HepG2 (cell line): Measurements from ENCODE around the gene STX1B. TPM values are rescaled to one million over a fixed set of nuclear protein-coding genes. Genes with fewer than 3 reads are reported as not detected.
A peak's percentile ranks its signal among the peaks of the same experiment; 100 is the strongest.

ENCODE experiments used
- ARID3A ChIP-seq: IDR thresholded peaks from 2 replicates; pipeline ENCODE4 v1.6.1; 2012; ENCODE audit warnings: low read depth, low read length, improper control_type of control experiment
- ARNT ChIP-seq: fragments of 450-650 bp; IDR thresholded peaks from 2 replicates; pipeline ENCODE4 v1.6.1; 2017
- EHMT2 ChIP-seq: fragments of 200-600 bp; sonication (generic); IDR thresholded peaks from 2 replicates; pipeline ENCODE4 v1.7.0; 2017; ENCODE audit warnings: antibody characterized with exemption, low read depth, low read length, borderline replicate concordance
- HMGA1 ChIP-seq: sonication (generic); formaldehyde crosslinking; conservative IDR thresholded peaks from 2 replicates; pipeline ENCODE4 v1.4.0; 2020; ENCODE audit warnings: missing genetic modification reagents
- JUNB ChIP-seq: sonication (generic); formaldehyde crosslinking; IDR thresholded peaks from 2 replicates; pipeline ENCODE4 v1.8.0; 2022; ENCODE audit warnings: missing genetic modification reagents, mild to moderate bottlenecking, borderline replicate concordance
- MATR3 ChIP-seq: sonication (generic); formaldehyde crosslinking; IDR thresholded peaks from 2 replicates; pipeline ENCODE4 v1.4.0; 2020; ENCODE audit warnings: missing genetic modification reagents
- PHF21A ChIP-seq: sonication (generic); formaldehyde crosslinking; IDR thresholded peaks from 2 replicates; pipeline ENCODE4 v1.5.0; 2020; ENCODE audit warnings: mild to moderate bottlenecking, missing genetic modification reagents
- PTBP1 ChIP-seq: fragments of 200-400 bp; formaldehyde crosslinking; IDR thresholded peaks from 2 replicates; pipeline ENCODE4 v1.6.1; 2018; ENCODE audit warnings: low read length, low read depth; ENCODE audit not compliant: poor library complexity, severe bottlenecking
- REST ChIP-seq, 2 experiments: IDR thresholded peaks; 2 replicates each; pipeline ENCODE4 v1.6.1; 2011 to 2012; ENCODE audit warnings: low read length in 2 of 2, borderline replicate concordance in 1 of 2, low read depth in 1 of 2, mild to moderate bottlenecking in 1 of 2, moderate library complexity in 1 of 2
- RXRB ChIP-seq: IDR thresholded peaks from 2 replicates; pipeline ENCODE4 v1.6.1; 2016; ENCODE audit warnings: borderline replicate concordance, missing genetic modification reagents, missing compliant biosample characterization
- SIX4 ChIP-seq: sonication (generic); formaldehyde crosslinking; IDR thresholded peaks from 2 replicates; pipeline ENCODE4 v1.4.0; 2020; ENCODE audit warnings: missing genetic modification reagents
- TEAD3 ChIP-seq: optimal IDR thresholded peaks from 2 replicates; pipeline ENCODE3; 2016; ENCODE audit warnings: borderline replicate concordance
- ZFY ChIP-seq: sonication (generic); formaldehyde crosslinking; IDR thresholded peaks from 2 replicates; pipeline ENCODE4 v1.4.0; 2020; ENCODE audit warnings: missing genetic modification reagents
- ZNF20 ChIP-seq: sonication (generic); formaldehyde crosslinking; IDR thresholded peaks from 2 replicates; pipeline ENCODE4 v1.4.0; 2020; ENCODE audit warnings: mild to moderate bottlenecking, moderate library complexity, missing genetic modification reagents
- ZNF263 ChIP-seq: sonication (generic); formaldehyde crosslinking; IDR thresholded peaks from 2 replicates; pipeline ENCODE4 v1.4.0; 2020; ENCODE audit warnings: missing genetic modification reagents
- ZNF337 ChIP-seq: sonication (generic); formaldehyde crosslinking; IDR thresholded peaks from 2 replicates; pipeline ENCODE4 v1.5.1; 2020; ENCODE audit warnings: missing genetic modification reagents, low read depth, mild to moderate bottlenecking, borderline replicate concordance
- ZNF446 ChIP-seq: sonication (generic); formaldehyde crosslinking; IDR thresholded peaks from 2 replicates; pipeline ENCODE4 v1.5.0; 2020; ENCODE audit warnings: mild to moderate bottlenecking, missing genetic modification reagents
- ZNF616 ChIP-seq: sonication (generic); formaldehyde crosslinking; IDR thresholded peaks from 2 replicates; pipeline ENCODE4 v1.5.0; 2020; ENCODE audit warnings: low read depth, mild to moderate bottlenecking, missing genetic modification reagents
- ZSCAN31 ChIP-seq: sonication (generic); formaldehyde crosslinking; IDR thresholded peaks from 2 replicates; pipeline ENCODE4 v1.5.0; 2020; ENCODE audit warnings: low read depth, mild to moderate bottlenecking, missing genetic modification reagents
- ZSCAN9 ChIP-seq: IDR thresholded peaks from 2 replicates; pipeline ENCODE4 v1.6.1; 2016; ENCODE audit warnings: borderline replicate concordance
- polyA plus RNA-seq, 8 experiments: library from polyadenylated mRNA; depleted of rRNA in 3 of 8; stranded (reverse) in 7 of 8; unstranded in 1 of 8; fragments of >200 nt; fragmentation: Illumina TruSeq in 4 of 8; extraction: Trizol in 4 of 8; gene quantifications; 2 replicates each; pipeline versions ENCODE4 v1.2.1 to v1.2.3, GENCODE V29; 2011 to 2016; ENCODE audit warnings: low read depth in 4 of 8, missing spikeins in 1 of 8, mixed read lengths in 1 of 8; ENCODE audit not compliant: insufficient read depth in 1 of 8
- total RNA-seq, 5 experiments: library from RNA; depleted of rRNA; stranded (reverse); fragments of >200 nt; fragmentation: Illumina TruSeq; extraction: Trizol; gene quantifications; 2 replicates each; pipeline ENCODE4 v1.2.3, GENCODE V29; 2016; ENCODE audit warnings: low read depth in 1 of 5
- TF ChIP-seq, protein P1 (sequence below): sonication (generic); formaldehyde crosslinking; IDR thresholded peaks from 2 replicates; pipeline ENCODE4 v1.5.0; 2020; ENCODE audit warnings: mild to moderate bottlenecking, missing genetic modification reagents
- TF ChIP-seq, protein P2 (sequence below): IDR thresholded peaks from 2 replicates; pipeline ENCODE4 v1.6.1; 2016; ENCODE audit warnings: low read depth

The STX1B gene
- total and polyA plus RNA-seq, 2 of the 13 experiments (the other 11 are each of a cell fraction or from before 2014, with no cell fraction given): 2.1 to 3.0 TPM

- TF ChIP-seq ARID3A (0 out of 2 replicates have a peak, but pooled peaks have one; percentile 36), ZNF337 (no peak), PTBP1 (no peak), EHMT2 (no peak), ARNT (no peak), MATR3 (CRISPR knock-in tag) (no peak), ZSCAN31 (no peak), ZNF446 (CRISPR knock-in tag) (no peak), ZFY (CRISPR knock-in tag) (no peak; the same call in 1 of the 2 replicates), ZNF20 (CRISPR knock-in tag) (0 out of 2 replicates have a peak, but pooled peaks have one; percentile 14), TEAD3 (CRISPR knock-in tag) (peak; percentile 90), SIX4 (CRISPR knock-in tag) (no peak), RXRB (CRISPR knock-in tag) (peak; percentile 70), ZNF263 (CRISPR knock-in tag) (no peak), HMGA1 (CRISPR knock-in tag) (no peak), ZSCAN9 (CRISPR knock-in tag) (no peak), ZNF616 (CRISPR knock-in tag) (no peak), PHF21A (CRISPR knock-in tag) (peak; percentile 52; the same call in 1 of the 2 replicates), JUNB (CRISPR knock-in tag) (0 out of 2 replicates have a peak, but pooled peaks have one; percentile 18), REST (IDR thresholded peaks at IDR 0.05; ENCODE audit: borderline replicate concordance in 1 of 2, low read depth in 1 of 2, low read length in 2 of 2) (peak in 1 of 2 experiments; percentile 83; a peak in 2 of 4 replicates)
- TF ChIP-seq, protein P1, sequence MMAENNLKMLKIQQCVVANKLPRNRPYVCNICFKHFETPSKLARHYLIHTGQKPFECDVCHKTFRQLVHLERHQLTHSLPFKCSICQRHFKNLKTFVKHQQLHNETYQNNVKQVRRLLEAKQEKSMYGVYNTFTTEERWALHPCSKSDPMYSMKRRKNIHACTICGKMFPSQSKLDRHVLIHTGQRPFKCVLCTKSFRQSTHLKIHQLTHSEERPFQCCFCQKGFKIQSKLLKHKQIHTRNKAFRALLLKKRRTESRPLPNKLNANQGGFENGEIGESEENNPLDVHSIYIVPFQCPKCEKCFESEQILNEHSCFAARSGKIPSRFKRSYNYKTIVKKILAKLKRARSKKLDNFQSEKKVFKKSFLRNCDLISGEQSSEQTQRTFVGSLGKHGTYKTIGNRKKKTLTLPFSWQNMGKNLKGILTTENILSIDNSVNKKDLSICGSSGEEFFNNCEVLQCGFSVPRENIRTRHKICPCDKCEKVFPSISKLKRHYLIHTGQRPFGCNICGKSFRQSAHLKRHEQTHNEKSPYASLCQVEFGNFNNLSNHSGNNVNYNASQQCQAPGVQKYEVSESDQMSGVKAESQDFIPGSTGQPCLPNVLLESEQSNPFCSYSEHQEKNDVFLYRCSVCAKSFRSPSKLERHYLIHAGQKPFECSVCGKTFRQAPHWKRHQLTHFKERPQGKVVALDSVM (CRISPR knock-in tag): peak; percentile 52; the same call in 1 of the 2 replicates
- TF ChIP-seq, protein P2, sequence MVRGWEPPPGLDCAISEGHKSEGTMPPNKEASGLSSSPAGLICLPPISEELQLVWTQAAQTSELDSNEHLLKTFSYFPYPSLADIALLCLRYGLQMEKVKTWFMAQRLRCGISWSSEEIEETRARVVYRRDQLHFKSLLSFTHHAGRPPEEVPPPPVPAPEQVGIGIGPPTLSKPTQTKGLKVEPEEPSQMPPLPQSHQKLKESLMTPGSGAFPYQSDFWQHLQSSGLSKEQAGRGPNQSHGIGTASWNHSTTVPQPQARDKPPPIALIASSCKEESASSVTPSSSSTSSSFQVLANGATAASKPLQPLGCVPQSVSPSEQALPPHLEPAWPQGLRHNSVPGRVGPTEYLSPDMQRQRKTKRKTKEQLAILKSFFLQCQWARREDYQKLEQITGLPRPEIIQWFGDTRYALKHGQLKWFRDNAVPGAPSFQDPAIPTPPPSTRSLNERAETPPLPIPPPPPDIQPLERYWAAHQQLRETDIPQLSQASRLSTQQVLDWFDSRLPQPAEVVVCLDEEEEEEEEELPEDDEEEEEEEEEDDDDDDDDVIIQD (CRISPR knock-in tag): no peak
Measured at GRCh38 chr16:30996324-30996984, 14.0 kb downstream of the STX1B start (continued).
